HL-60/S4 (cell line): Measurements from ENCODE around the gene RIF1.

Source experiments
- in situ Hi-C: fragments of 300-500 bp; cut with MboI; formaldehyde crosslinking; loops from 2 replicates; pipeline ENCODE4 v1.14.3; 2022; ENCODE audit warnings: low sequenced_read_pairs

Gene RIF1

GRCh38 chr2:151409601-151410484 lies at the start of gene RIF1:
Gene RIF1, plus strand, starts transcription at chr2:151409902. Its CDS starts 522 bp downstream, at chr2:151410424.
- in situ Hi-C loops = no loop called here

DNA sequence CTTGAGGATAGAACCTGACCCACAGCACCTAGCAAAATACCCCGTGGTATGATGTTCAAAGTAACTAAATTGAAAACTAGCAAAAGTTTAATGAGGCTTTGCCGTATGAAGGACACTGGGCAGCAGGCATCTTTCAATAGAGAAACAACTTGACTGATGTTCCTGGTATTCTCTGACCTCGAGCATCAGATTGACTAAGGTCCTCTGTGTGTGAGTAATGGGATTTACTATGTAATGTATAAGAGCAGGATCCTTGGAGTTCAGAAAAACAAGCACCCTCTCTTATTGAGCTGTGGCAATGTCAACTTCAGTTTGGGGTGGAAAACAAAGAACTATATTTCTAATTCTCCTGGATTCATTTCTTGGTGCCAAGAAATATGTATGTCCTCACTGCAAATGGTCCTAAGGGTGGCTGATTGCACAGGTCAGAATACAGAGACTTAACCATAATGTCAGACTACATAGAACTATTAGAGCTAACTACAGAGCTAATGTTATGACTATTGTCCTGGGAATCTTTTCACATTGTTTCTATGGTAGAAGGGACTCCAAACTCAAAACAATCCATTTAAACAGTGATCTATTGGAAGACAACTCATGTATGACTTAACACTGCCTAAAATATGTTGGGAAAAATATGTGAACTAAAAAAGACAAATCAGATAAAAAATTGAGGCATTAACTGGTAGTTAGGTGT lies 47.9 kb upstream of the RIF1 start:
- in situ Hi-C loops = no loop called here

DNA sequence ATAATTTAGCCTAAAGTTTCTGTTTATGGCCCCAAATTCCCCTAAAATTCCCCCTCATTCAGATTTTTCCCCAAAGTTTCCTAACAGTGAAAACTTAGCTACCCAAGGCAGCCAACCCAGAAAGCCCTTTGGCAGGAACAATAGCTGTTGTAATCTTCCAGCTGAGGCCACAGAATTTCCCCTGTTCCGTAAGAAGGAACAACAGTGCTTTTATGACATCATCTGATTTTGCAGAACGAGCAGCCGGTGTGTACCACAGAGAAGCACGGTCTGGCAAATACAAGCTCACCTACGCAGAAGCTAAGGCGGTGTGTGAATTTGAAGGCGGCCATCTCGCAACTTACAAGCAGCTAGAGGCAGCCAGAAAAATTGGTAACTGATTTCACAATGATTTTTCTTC lies 46.0 kb upstream of the RIF1 start:
- in situ Hi-C loops = no loop called here

- in situ Hi-C loops = no loop called here
Observed at GRCh38 chr2:151367571-151367970, 42.1 kb upstream of the RIF1 start.

DNA sequence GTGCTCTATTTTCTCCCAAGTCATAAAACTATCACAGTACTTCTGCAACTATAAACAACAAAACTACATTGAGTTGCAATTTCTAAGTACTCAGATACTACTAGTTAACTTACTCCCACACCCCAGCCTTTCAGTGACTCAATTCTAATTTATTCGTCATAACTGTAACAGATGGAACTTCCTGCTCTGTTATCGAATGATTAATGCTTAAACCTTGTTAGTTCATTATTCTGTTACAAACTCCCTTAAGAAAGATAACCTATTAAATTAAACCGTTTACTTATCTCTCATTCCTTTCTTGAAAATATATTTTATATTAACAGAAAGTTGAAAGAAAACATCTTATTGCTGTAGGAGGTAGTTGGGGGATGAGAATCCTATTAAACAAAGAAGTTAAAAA lies 35.3 kb upstream of the RIF1 start:
- in situ Hi-C loops = no loop called here

- in situ Hi-C loops = no loop called here
Observed at GRCh38 chr2:151379169-151379568, 30.5 kb upstream of the RIF1 start.

- in situ Hi-C loops = no loop called here
Observed at GRCh38 chr2:151380580-151381235, 29.0 kb upstream of the RIF1 start.

DNA sequence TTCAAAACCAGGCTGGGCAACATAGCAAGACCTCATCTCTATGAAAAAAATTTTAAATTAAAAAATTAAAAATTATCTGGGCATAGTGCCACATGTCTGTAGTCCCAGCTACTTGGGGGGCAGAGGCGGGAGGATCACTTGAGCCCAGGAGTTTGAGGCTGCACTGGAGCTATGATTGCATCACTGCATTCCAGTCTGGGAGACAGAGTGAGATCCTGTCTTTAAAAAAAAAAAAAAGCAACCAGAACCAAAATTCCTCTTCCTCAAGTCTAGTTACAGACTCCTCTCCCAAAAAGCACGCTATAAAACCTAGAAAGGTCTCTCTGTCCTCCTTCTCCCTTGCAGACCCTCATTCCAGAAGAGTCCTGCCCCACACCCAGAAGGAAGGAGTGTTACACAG lies 28.4 kb upstream of the RIF1 start:
- in situ Hi-C loops = no loop called here

GRCh38 chr2:151388011-151388410 lies 21.7 kb upstream of the RIF1 start:
- in situ Hi-C loops = no loop called here

DNA sequence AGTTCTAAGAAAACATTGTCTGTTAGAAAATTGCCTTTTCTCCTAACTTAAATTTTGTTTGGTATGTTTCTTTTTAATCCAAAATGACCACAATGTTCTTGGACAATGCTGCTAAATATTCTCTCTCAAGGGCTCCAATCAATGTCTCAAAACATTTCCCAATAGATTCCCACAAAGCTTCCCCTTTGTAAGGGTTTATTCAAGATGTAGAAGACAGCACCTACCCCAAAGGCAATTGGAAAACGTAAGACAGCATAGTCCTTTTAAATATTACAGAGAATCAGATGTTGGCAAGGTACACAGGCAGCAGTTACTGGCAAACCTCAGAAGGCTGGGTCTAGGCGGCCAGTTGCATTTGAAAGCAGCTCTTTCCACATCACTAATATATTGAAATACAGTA lies 18.3 kb upstream of the RIF1 start:
- in situ Hi-C loops = no loop called here

- in situ Hi-C loops = no loop called here
Observed at GRCh38 chr2:151394509-151394908, 15.2 kb upstream of the RIF1 start.

DNA sequence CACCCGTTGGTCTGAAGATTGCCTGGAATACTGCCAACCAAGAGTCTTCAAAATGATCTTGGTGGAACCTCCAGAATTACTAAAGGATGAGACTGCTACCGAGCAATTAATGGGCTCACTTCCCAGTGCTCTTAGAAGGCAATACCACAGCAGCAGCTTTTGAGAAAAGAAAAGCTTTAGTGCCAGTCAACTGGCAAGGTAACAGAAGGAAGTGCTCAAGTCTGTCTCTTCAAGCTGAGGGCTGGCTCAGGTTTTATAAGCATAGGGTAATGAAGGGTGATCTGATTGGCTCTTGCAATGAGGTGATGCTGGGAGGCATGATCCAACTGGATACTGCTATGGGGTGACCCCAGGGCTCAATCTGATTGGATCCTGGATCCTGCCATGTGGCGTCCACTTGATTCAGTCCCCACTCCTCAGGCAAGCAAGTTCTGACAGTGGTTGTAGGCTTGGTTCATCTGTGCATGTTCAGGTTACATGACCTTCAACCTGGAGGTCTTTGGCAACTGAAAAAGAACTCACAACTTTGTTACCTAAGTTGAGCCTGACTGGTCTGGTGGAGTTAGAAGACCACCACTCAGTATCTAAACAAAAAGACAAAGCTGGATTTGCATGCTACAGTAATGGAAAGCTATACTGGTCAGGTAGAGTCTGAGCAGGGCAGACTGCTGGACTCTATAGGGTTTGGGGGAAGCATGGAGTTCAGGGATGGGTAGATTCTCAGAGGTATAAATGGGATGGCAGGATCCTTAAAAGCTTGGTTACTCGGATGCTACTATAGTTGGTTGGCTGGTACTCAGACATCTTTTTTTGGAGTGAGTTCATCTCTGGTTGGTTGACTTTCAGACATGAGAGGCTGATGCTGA lies 14.0 kb upstream of the RIF1 start:
- in situ Hi-C loops = no loop called here

DNA sequence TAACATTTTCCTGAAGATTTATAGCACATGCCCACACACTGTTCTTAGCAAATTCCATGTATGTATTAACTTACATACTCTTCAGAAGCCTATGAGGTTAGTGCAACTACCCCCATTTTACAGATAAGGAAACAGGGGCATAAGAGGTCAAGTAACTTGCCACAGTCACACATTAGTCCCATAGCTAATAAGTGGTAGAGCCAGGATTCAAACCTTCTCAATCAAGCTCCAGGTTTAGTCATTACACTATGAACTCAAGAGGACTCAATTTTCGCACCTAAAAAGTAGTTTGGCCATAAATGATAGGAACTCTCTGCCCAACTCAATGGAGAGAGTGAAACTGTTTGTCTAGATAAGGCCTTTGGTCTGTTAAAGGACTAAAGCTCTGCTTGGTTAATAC lies 9.7 kb upstream of the RIF1 start:
- in situ Hi-C loops = no loop called here

DNA sequence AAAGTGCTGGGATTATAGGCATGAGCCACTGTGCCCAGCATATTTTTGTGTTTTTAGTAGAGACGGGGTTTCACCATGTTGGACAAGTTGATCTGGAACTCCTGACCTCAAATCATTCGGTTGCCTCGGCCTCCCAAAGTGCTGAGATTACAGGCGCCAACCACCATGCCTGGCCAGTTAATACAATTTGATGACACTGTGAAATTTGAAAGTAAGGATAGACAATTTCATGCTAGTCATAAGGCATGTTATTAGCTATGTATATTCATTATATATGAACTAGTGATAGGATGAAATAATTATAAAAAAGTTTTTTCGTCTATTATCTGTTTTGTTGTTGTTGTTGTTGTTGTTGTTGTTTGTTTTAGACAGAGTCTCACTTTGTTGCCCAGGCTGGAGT lies 8.6 kb upstream of the RIF1 start:
- in situ Hi-C loops = no loop called here

- in situ Hi-C loops = no loop called here
Observed at GRCh38 chr2:151403914-151404313, 5.8 kb upstream of the RIF1 start.

- in situ Hi-C loops = no loop called here
Observed at GRCh38 chr2:151405376-151405775, 4.3 kb upstream of the RIF1 start.

- in situ Hi-C loops = no loop called here
Observed at GRCh38 chr2:151407281-151407680, 2.4 kb upstream of the RIF1 start.

DNA sequence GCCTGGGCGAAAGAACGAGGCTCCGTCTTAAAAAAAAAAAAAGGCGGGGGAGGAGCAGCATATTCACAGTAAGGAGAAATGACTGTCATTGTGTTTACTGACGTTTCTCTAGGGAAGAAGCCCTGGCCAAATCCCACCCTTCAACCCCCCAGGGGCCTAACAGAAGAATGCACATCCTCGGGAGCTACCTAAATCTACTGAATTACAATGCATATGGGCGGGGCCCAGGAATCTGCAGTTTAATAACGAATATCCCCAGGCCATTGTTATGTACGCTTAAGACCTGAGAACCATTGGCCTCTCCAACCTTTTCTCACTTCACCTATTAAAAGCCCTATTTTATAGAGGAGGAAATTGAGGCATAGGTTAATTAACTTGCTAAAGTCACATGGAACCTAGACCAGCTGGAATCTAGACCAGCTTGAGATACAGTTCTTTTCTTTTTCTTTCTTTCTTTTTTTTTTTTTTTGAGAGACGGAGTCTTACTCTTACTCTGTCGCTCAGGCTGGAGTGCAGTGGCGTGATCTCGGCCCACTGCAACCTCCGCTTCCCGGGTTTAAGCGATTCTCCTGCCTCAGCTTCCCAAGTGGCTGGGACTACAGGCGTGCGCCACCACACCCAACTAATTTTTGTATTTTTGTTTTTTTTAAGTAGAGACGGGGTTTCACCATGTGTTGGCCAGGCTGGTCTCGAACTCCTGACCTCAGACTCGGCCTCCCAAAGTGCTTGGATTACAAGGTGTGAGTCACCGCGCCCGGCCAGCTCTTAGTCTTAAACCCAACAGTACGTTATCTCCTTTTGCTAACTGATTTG lies 708 bp upstream of the RIF1 start:
- in situ Hi-C loops = no loop called here

- in situ Hi-C loops = no loop called here
Observed at GRCh38 chr2:151410485-151410834, 758 bp downstream of the RIF1 start.

GRCh38 chr2:151417650-151418049 lies 7.9 kb downstream of the RIF1 start:
- in situ Hi-C loops = no loop called here
